Endothelial cell of umbilical vein (primary cell): ENCODE results near the gene MYLK2. TPM values are rescaled to one million over a fixed set of nuclear protein-coding genes. Genes with fewer than 3 reads are reported as not detected.

Experiments
- BruUV-seq: library from RNA; stranded (reverse); fragments of 400-500 nt; replicated peaks from 2 replicates; lab custom pipeline; 2021; lab: Mats Ljungman, UMichigan
- CTCF ChIA-PET: fragments of 300-600, 350-600 bp; sonication (Branson Sonifier 250); formaldehyde crosslinking; loops from one replicate; lab custom pipeline; 2021; ENCODE audit warnings: antibody characterized with exemption, inconsistent platforms; lab: Charles Lee
- POLR2A ChIA-PET: fragments of 300-600, 350-600 bp; sonication (Branson Sonifier 250); formaldehyde crosslinking; loops from one replicate; lab custom pipeline; 2021; ENCODE audit warnings: antibody characterized with exemption, inconsistent platforms; lab: Charles Lee
- DNase-seq: peaks from one replicate; pipeline ENCODE4 v3.0.0-alpha.2; 2011; ENCODE audit warnings: low read depth, low spot score
- FAIRE-seq: peaks from 2 replicates; lab custom pipeline; 2011; peaks lifted over from hg19 to GRCh38; lab: Jason Lieb, UNC
- H2AFZ ChIP-seq: 2 replicates; pipeline ENCODE4 v1.6.0; 2012; ENCODE audit warnings: low read depth, low read length, control low read depth, inconsistent platforms
- H3K27ac ChIP-seq: 2 replicates; pipeline ENCODE4 v1.5.1; 2011; ENCODE audit warnings: low read depth, mild to moderate bottlenecking, control low read depth, low read length, moderate library complexity; ENCODE audit not compliant: insufficient read depth
- H3K27me3 ChIP-seq, 2 experiments: 2 replicates each; pipeline versions ENCODE4 v1.6.0 to v1.6.1; 2011; ENCODE audit warnings: low read length in 2 of 2, mixed read lengths in 1 of 2; ENCODE audit not compliant: control insufficient read depth in 2 of 2, insufficient read depth in 2 of 2
- H3K36me3 ChIP-seq, 2 experiments: 2 replicates in 1 of 2; 3 replicates in 1 of 2; pipeline ENCODE4 v1.5.1; 2011; ENCODE audit warnings: low read length in 2 of 2, mild to moderate bottlenecking in 1 of 2, moderate library complexity in 1 of 2; ENCODE audit not compliant: control insufficient read depth in 2 of 2, insufficient read depth in 2 of 2; ENCODE audit errors: extremely low read depth in 1 of 2
- H3K4me1 ChIP-seq: 3 replicates; pipeline ENCODE4 v1.5.1; 2011; ENCODE audit warnings: mild to moderate bottlenecking, low read length; ENCODE audit not compliant: control insufficient read depth, insufficient read depth; ENCODE audit errors: extremely low read depth
- H3K4me2 ChIP-seq: 2 replicates; pipeline ENCODE4 v1.6.1; 2011; ENCODE audit warnings: low read length, control low read depth, mixed read lengths; ENCODE audit not compliant: insufficient read depth
- H3K4me3 ChIP-seq, 3 experiments: fragments of 200-600 bp in 1 of 3; sonication (generic), shearing (Covaris generic) in 1 of 3; replicated peaks in 1 of 3; 2 replicates each; pipeline ENCODE4 v1.5.1; 2011 to 2016; ENCODE audit warnings: control low read depth in 3 of 3, low read length in 3 of 3, mild to moderate bottlenecking in 2 of 3, inconsistent platforms in 1 of 3, low read depth in 1 of 3, moderate library complexity in 1 of 3; ENCODE audit not compliant: insufficient read depth in 1 of 3
- H3K79me2 ChIP-seq: 2 replicates; pipeline ENCODE4 v1.6.0; 2012; ENCODE audit warnings: low read length, inconsistent platforms; ENCODE audit not compliant: control insufficient read depth, insufficient read depth
- H3K9ac ChIP-seq: replicated peaks from 2 replicates; pipeline ENCODE3; 2011; ENCODE audit warnings: low read length, control low read depth; ENCODE audit not compliant: insufficient read depth; ENCODE audit errors: extremely low read depth
- H3K9me1 ChIP-seq: replicated peaks from 3 replicates; pipeline ENCODE4 v1.6.0; 2011; ENCODE audit warnings: mild to moderate bottlenecking, low read length; ENCODE audit not compliant: control insufficient read depth, insufficient read depth; ENCODE audit errors: extremely low read depth
- H3K9me3 ChIP-seq: replicated peaks from 2 replicates; pipeline ENCODE4 v1.5.1; 2012; ENCODE audit warnings: low read length, inconsistent platforms; ENCODE audit not compliant: control insufficient read depth, insufficient read depth
- H4K20me1 ChIP-seq: replicated peaks from 2 replicates; pipeline ENCODE3; 2011; ENCODE audit warnings: mild to moderate bottlenecking, low read length; ENCODE audit not compliant: control insufficient read depth, insufficient read depth; ENCODE audit errors: extremely low read depth
- CTCF ChIP-seq, 2 donors: IDR thresholded peaks; 1 replicate in 1 of 2; 2 replicates in 1 of 2; pipeline ENCODE4 v1.5.1; 2011; ENCODE audit warnings: low read length in 2 of 2, mild to moderate bottlenecking in 2 of 2, moderate library complexity in 2 of 2, control low read depth in 1 of 2, inconsistent platforms in 1 of 2, low read depth in 1 of 2; ENCODE audit not compliant: insufficient read depth in 1 of 2; ENCODE audit errors: extremely low read depth in 1 of 2
- EZH2 ChIP-seq: IDR thresholded peaks from 2 replicates; pipeline ENCODE4 v1.6.1; 2012; ENCODE audit warnings: borderline replicate concordance, low read depth, mild to moderate bottlenecking, moderate library complexity, low read length, inconsistent platforms; ENCODE audit not compliant: severe bottlenecking
- FOS ChIP-seq: IDR thresholded peaks from 2 replicates; pipeline ENCODE4 v1.6.1; 2011; ENCODE audit warnings: mild to moderate bottlenecking, low read length, moderate library complexity, borderline replicate concordance; ENCODE audit not compliant: insufficient read depth
- GATA2 ChIP-seq: IDR thresholded peaks from 2 replicates; pipeline ENCODE4 v1.7.0; 2011; ENCODE audit warnings: low read depth, mild to moderate bottlenecking, moderate library complexity, mixed read lengths, low read length; ENCODE audit not compliant: insufficient read length, insufficient read depth
- JUN ChIP-seq: IDR thresholded peaks from 2 replicates; pipeline ENCODE4 v1.6.1; 2011; ENCODE audit warnings: borderline replicate concordance, low read depth; ENCODE audit not compliant: insufficient read length, insufficient read depth
- MAX ChIP-seq: IDR thresholded peaks from 2 replicates; pipeline ENCODE4 v1.6.1; 2011; ENCODE audit not compliant: insufficient read depth, insufficient read length
- MYC ChIP-seq: IDR thresholded peaks from one replicate; pipeline ENCODE4 v1.6.1; 2011; ENCODE audit warnings: mild to moderate bottlenecking, low read depth, low read length
- POLR2A ChIP-seq: IDR thresholded peaks from 2 replicates; pipeline ENCODE4 v1.6.1; 2012; ENCODE audit warnings: low read depth, mild to moderate bottlenecking, control low read depth, low read length
- POLR2AphosphoS5 ChIP-seq: IDR thresholded peaks from 2 replicates; pipeline ENCODE4 v1.6.1; 2012; ENCODE audit warnings: low read depth, mild to moderate bottlenecking, control low read depth, low read length, moderate library complexity; ENCODE audit not compliant: insufficient read depth
- dilution Hi-C: fragments of 300-500 bp; cut with MboI; formaldehyde crosslinking; loops from one replicate; pipeline ENCODE4 v1.15.0; 2019; ENCODE audit warnings: low sequenced_read_pairs; ENCODE audit not compliant: extremely low pct_ligation_motif_present
- intact Hi-C: fragments of 100-400 bp; cut with micrococcal nuclease; formaldehyde crosslinking; loops from one replicate; pipeline ENCODE4 v1.10.0; 2022
- polyA plus RNA-seq, 4 experiments: library from polyadenylated mRNA; depleted of rRNA in 3 of 4; stranded (reverse) in 3 of 4; unstranded in 1 of 4; fragments of >200 nt; gene quantifications; 2 replicates each; pipeline versions ENCODE4 v1.2.1 to v1.2.3, GENCODE V29; 2011 to 2012; ENCODE audit warnings: missing spikeins in 1 of 4
- total RNA-seq: library from RNA; stranded (reverse); gene quantifications from 2 replicates; pipeline ENCODE4 v1.2.3, GENCODE V29; 2021

Gene MYLK2
- total and polyA plus RNA-seq, 2 donors (not counting 3 experiments of a cell fraction or from before 2014, with no cell fraction given) = 2.6 to 2.7 TPM

DNA sequence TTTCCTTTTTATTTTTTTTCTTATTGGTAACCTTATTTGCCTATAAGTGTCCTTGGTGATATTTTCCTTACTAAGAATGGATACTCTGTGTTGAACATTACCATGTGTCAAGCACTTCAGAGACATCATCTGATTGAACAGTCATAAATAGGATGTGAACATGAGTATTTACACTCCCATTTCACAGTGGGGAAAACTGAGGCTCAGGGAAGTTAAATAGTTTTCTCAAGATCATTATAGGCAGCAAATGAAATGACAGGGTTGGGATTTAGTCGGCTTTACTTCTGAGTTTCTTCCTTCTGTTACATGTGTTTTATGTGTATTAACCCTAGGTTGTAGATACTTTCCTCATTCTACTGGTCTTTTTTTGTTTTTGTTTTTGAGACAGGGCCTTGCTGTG is 44.7 kb upstream of the MYLK2 start:
- Histone ChIP-seq H3K79me2 (peaks cover 20% of the 10 kb centered on the region), H3K9me3 (no peaks in the 10 kb centered on the region), H2AFZ (no peak overlapping the region), H3K4me2 (no peak overlapping the region), H3K36me3 (peaks cover 0 to 37% of the 10 kb centered on the region in 2 experiments), H3K9ac (no peak overlapping the region), H4K20me1 (no peaks in the 10 kb centered on the region), H3K4me1 (no peaks in the 10 kb centered on the region), H3K27me3 (no peaks in the 10 kb centered on the region), H3K4me3 (no peak overlapping the region), H3K27ac (no peak overlapping the region), H3K9me1 (no peaks in the 10 kb centered on the region)
- DNase-seq = no peak
- FAIRE-seq = no peak
- BruUV-seq = no TSS peak
- dilution Hi-C loops = no loop called here
- no peak for TF ChIP-seq GATA2
- TF ChIP-seq POLR2A = no peak
- no peak for TF ChIP-seq MYC
- TF ChIP-seq EZH2 = no peak
- no peak for TF ChIP-seq FOS
- no peak for TF ChIP-seq JUN
- no peak for TF ChIP-seq POLR2AphosphoS5
- TF ChIP-seq MAX = no peak
- TF ChIP-seq CTCF (IDR thresholded peaks at IDR 0.05; ENCODE audit: extremely low read depth in 1 of 2, insufficient read depth in 1 of 2, low read depth in 1 of 2, low read length in 2 of 2) = no peak
- ChIA-PET POLR2A (no interaction called here), CTCF (no interaction called here)
- intact Hi-C loops = no loop called here
